ENCODE data around the gene ZBTB16. TPM values are rescaled to one million over a fixed set of nuclear protein-coding genes. Genes with fewer than 3 reads are reported as not detected.

ZBTB16 gene
- total and polyA plus RNA-seq, 2 of the 4 experiments (the other 2 are of a cell fraction) = not detected

- ChIA-PET CTCF (no interaction called here), POLR2A (ENCODE audit: unreplicated experiment) (interaction anchor here (0.6 kb wide), 1 partner anchor 121 kb away, joined by 9 read pairs; no protein-coding TSS in a partner anchor)
- H3K4me2 ChIP-seq (ENCODE audit: low read depth, low read length) = no peak overlapping the region
- H3K4me3 ChIP-seq (ENCODE audit: insufficient read depth, low read depth, low read length) = no peak overlapping the region
- H4K5ac ChIP-seq (ENCODE audit: low read depth, low read length) = no peak overlapping the region
- H4K91ac ChIP-seq (ENCODE audit: insufficient read depth, low read depth, low read length) = no peak overlapping the region
- no peak overlapping the region for H2AK9ac ChIP-seq (replicated peaks; ENCODE audit: low read depth, low read length, poor library complexity)
- ATAC-seq (ENCODE audit: low read depth) = no peak
- H2AK5ac ChIP-seq (ENCODE audit: low read depth, low read length) = no peak overlapping the region
- intact Hi-C loops (cut with micrococcal nuclease) (no loop called here), in situ Hi-C loops (cut with MboI; ENCODE audit: low sequenced_read_pairs) (no loop called here), dilution Hi-C loops (cut with HindIII; ENCODE audit: low sequenced_read_pairs, unreplicated experiment) (no loop called here)
- H4K20me1 ChIP-seq (ENCODE audit: insufficient read depth, low read length) = no peaks in the 10 kb centered on the region
- no peak overlapping the region for H2AFZ ChIP-seq (replicated peaks; ENCODE audit: low read length, poor library complexity)
- no peaks in the 10 kb centered on the region for H3K79me1 ChIP-seq (ENCODE audit: low read depth in 1 of 2, low read length in 2 of 2)
- H2BK5ac ChIP-seq (ENCODE audit: low read depth, low read length, poor library complexity, severe bottlenecking) = no peak overlapping the region
- H3K14ac ChIP-seq (replicated peaks; ENCODE audit: low read depth, low read length) = no peak overlapping the region
- no peak overlapping the region for H4K8ac ChIP-seq (ENCODE audit: low read depth in 2 of 2, low read length in 2 of 2)
- peaks cover 18% of the 10 kb centered on the region; the same call in 1 of the 2 replicates for H3K27me3 ChIP-seq (ENCODE audit: control insufficient read depth, insufficient read depth, low read length)
- H2BK20ac ChIP-seq (ENCODE audit: low read depth, low read length) = no peak overlapping the region
- H3K4me1 ChIP-seq (ENCODE audit: control insufficient read depth, insufficient read depth, low read length) = peaks cover 7% of the 10 kb centered on the region; the same call in 1 of the 2 replicates
- no peak overlapping the region for H2BK120ac ChIP-seq (ENCODE audit: low read depth, low read length)
- H3K36me3 ChIP-seq (ENCODE audit: control insufficient read depth, insufficient read depth, low read length) = no peaks in the 10 kb centered on the region
- WGBS, 2 experiments (ENCODE audit: extremely low coverage in 2 of 2, insufficient read length in 1 of 2) = no CpG with 5 or more reads among the region's 10 CpGs
- H3K56ac ChIP-seq (ENCODE audit: extremely low read depth, insufficient read depth, low read length) = no peak overlapping the region
- H3K23ac ChIP-seq (ENCODE audit: low read depth, low read length) = no peak overlapping the region
- BruUV-seq (replicated peaks) = no TSS peak
- H3K9ac ChIP-seq (ENCODE audit: low read depth, low read length) = no peak overlapping the region
- H3K18ac ChIP-seq (ENCODE audit: low read depth, low read length) = no peak overlapping the region; the same call in 1 of the 2 replicates
- no peak overlapping the region for H2BK15ac ChIP-seq (ENCODE audit: low read depth, low read length)
- no peak overlapping the region for H3K27ac ChIP-seq (ENCODE audit: insufficient read depth, low read length)
- H3K4ac ChIP-seq (ENCODE audit: low read depth, low read length) = no peak overlapping the region
- 0 out of 2 replicates have a peak, but pooled peaks cover 3% of the 10 kb centered on the region for H3K9me1 ChIP-seq (ENCODE audit: insufficient read depth, low read length)
- no peak for DNase-seq
- peaks cover 6% of the 10 kb centered on the region; the same call in 1 of the 2 replicates for H3K9me3 ChIP-seq (ENCODE audit: control insufficient read depth, insufficient read depth, low read length)
- no peak for TF ChIP-seq FOS (IDR thresholded peaks at IDR 0.05; ENCODE audit: low read depth, low read length)
- TF ChIP-seq RAD21 (IDR thresholded peaks at IDR 0.05; ENCODE audit: low read length) = no peak
- no peak for TF ChIP-seq USF2 (IDR thresholded peaks at IDR 0.05; ENCODE audit: low read depth, low read length)
- TF ChIP-seq CTCF (conservative IDR thresholded peaks at IDR 0.05; ENCODE audit: low read depth, low read length) = no peak
- no peak for TF ChIP-seq RFX5 (IDR thresholded peaks at IDR 0.05; ENCODE audit: low read depth, low read length)
- TF ChIP-seq CEBPB (IDR thresholded peaks at IDR 0.05; ENCODE audit: low read depth, low read length) = no peak
- no peak for TF ChIP-seq MAFK (IDR thresholded peaks at IDR 0.05; ENCODE audit: low read depth, low read length)
- TF ChIP-seq CHD1 (IDR thresholded peaks at IDR 0.05; ENCODE audit: low read depth, low read length) = no peak
- TF ChIP-seq POLR2A (IDR thresholded peaks at IDR 0.05; ENCODE audit: low read depth, low read length) = no peak
- TF ChIP-seq NFE2L2 (IDR thresholded peaks at IDR 0.05; ENCODE audit: low read depth, low read length) = no peak
- no peak for TF ChIP-seq SMC3 (IDR thresholded peaks at IDR 0.05; ENCODE audit: low read depth, low read length)
- no peak for TF ChIP-seq MAZ (IDR thresholded peaks at IDR 0.05; ENCODE audit: borderline replicate concordance, low read depth, low read length)
- no peak for TF ChIP-seq ELK1 (IDR thresholded peaks at IDR 0.05; ENCODE audit: borderline replicate concordance, low read depth, low read length)
- no peak for TF ChIP-seq MXI1 (IDR thresholded peaks at IDR 0.05; ENCODE audit: borderline replicate concordance, low read depth, low read length)
Observed at GRCh38 chr11:114193730-114194679, 134.5 kb downstream of the ZBTB16 start.

All from IMR-90 (cell line).